GM18873 (cell line): ENCODE measurements around the gene PYDC1.
"Not testable (repeated sequence)": the region's sequence is repeated elsewhere in the genome, so short reads cannot be mapped to it uniquely, and the experiment has no call there.

Source experiments
- ATAC-seq: cut with Tn5 transposase; IDR thresholded peaks from one replicate; pipeline ENCODE4 v1.9.1; 2021; ENCODE audit warnings: mild to moderate bottlenecking, moderate library complexity, moderate number of reproducible peaks; ENCODE audit not compliant: unreplicated experiment, low FRiP score

Gene PYDC1

GRCh38 chr16:31216422-31217135, at the start of gene PYDC1:
PYDC1 (minus strand) TSS chr16:31217135; CDS start chr16:31217028, 107 bp downstream.
- ATAC-seq, result no peak

GRCh38 chr16:31265329-31266245, 48.7 kb upstream of the PYDC1 start:
- ATAC-seq, result peak; percentile 94

DNA sequence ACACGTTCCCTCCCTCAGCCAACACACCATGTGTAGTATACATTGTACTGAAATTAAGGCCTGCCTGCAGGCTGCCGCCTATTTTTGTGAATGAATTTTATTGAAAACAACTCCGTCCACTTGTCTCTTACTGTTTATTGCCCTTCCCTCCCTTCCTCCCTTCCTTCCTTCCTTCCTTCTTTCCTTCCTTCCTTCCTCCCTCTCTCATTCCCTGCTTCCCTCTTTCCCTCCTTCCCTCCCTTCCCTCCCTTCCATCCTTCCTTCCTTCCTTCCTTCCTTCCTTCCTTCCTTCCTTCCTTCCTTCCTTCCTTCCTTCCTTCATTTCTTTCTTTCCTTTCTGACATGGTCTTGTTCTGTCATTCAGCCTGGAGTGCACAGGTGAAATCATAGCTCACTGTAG, 45.1 kb upstream of the PYDC1 start:
- no peak for ATAC-seq

- no peak for ATAC-seq
Measured at GRCh38 chr16:31260136-31260931, 43.4 kb upstream of the PYDC1 start.

DNA sequence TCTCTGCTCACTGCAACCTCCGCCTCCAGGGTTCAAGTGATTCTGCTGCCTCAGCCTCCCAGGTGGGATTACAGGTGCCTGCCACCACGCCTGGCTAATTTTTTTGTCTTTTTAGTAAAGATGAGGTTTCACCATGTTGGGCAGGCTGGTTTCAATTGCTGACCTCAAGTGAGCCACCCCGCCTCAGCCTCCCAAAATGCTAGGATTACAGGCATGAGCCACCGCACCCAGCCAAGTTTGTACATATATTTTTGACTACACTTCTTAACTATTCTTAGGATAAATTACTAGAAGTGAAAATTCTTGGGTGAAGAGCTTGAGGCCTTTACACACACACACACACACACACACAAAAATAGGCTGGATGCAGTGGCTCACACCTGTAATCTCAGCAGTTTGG, 41.4 kb upstream of the PYDC1 start:
- no peak for ATAC-seq

DNA sequence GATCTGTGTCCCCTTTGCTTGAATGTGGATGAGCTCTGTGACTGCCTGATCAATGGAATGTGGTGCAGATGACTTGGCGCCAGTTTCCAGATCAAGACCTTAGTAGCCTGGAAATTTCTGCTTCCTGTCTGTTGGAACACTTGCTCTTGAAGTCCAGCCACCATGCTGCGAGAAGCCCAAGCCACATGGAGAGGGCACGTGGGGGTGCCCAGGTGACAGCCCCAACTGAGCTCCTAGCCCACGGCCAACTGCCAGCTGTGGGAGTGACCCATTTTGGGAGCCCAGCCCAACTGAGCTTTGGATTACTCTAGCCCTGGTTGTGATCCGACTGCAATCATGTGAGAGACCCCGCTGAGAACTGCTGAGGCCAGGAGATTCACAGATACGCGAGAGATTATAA, 39.5 kb upstream of the PYDC1 start:
- no peak for ATAC-seq

- ATAC-seq, result no peak
Measured at GRCh38 chr16:31253642-31254045, 36.7 kb upstream of the PYDC1 start.

DNA sequence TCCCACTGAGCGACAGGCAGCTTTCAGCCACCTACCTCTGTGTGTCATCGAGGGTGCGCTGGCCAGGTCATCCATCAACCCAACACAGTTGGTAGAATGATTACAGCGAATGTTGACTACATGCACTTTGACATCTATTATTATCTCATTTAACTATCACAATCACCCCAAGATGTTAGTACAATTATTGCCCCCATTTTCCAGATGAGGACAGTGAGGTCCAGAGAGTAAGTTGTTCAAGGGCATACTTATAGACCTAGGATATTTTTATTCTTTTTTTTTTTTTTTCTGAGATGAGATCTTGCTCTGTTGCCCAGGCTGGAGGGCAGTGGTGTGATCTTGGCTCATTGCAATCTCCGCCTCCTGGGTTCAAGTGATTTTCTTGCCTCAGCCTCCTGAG, 34.5 kb upstream of the PYDC1 start:
- no peak for ATAC-seq

GRCh38 chr16:31250782-31251384, 33.9 kb upstream of the PYDC1 start:
- ATAC-seq, result no peak

GRCh38 chr16:31248344-31248743, 31.4 kb upstream of the PYDC1 start:
- ATAC-seq, result no peak

DNA sequence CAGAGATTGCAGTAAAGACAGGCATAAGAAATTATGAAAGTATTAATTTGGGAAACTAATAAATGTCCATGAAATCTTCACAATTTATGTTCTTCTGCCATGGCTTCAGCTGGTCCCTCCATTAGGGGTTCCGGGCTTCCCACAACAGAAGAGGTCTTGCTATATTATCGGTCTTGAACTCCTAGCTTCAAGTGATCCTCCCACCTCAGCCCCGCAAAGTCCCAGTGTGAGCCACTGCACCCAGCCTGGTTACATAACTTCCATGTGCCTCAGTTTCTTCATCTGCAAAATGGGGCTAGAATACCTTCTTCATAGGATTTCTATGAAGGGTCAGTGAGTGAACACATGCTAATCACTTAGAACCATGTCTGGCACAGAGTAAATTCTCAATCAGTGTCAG, 29.4 kb upstream of the PYDC1 start:
- ATAC-seq, result no peak

GRCh38 chr16:31245598-31245997, 28.7 kb upstream of the PYDC1 start:
- not testable (repeated sequence) for ATAC-seq

- ATAC-seq, result no peak
Measured at GRCh38 chr16:31243734-31244670, 27.1 kb upstream of the PYDC1 start.

- ATAC-seq, result no peak
Measured at GRCh38 chr16:31242206-31242605, 25.3 kb upstream of the PYDC1 start.

DNA sequence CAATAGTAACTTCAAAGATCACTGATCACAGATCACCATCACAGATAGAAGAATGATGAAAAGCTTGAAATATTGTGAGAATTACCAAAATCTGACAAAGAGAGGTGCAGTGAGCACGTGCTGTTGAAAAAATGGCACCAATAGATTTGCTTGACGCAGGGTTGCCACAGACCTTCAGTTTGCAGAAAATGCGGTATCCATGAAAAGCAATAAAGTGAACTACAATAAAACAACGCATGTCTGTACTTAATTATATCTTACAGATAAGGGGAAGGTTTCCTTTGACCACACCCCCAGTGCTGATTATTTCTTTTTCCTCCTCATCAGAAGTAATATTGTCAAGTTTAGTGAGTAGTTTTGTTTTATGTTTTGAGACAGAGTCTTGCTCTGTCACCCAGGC, 21.1 kb upstream of the PYDC1 start:
- ATAC-seq, result no peak

DNA sequence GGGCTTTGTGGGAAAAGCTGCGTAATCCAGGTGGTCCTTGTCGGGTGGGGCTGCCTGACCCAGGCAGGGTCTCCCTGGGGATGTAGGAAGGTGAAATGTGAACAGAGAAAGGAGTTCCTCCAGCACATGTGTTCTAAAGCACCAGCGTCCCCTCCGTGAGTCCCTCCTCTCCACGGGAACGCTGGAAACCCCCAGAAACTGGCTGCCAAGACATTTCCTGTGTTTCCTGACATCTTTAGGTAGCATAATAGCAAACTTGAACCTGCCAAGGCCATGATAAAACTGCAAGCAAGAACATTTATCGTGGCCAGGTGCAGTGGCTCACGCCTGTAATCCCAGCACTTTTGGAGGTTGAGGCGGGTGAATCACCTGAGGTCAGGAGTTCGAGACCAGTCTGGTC, 12.6 kb upstream of the PYDC1 start:
- ATAC-seq, result no peak

DNA sequence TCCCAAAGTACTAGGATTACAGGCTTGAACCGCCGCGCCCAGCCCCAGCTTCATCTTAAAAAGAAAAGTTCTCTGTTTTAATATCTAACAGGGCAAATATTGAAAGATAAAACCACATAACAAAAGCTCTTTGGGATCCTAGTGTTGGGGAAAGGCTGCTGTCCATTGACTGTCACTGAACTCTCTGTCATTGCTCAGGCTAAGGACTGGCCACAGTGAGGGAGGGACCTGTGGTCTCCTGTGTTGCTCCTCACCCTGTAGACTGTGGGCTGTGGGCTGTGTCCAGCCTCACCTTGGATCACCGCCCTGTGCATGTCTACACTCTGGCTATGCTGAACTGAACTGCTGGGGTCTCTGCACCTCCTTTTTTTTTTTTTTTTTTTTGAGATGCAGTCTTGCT, 11.3 kb upstream of the PYDC1 start:
- ATAC-seq, result no peak

DNA sequence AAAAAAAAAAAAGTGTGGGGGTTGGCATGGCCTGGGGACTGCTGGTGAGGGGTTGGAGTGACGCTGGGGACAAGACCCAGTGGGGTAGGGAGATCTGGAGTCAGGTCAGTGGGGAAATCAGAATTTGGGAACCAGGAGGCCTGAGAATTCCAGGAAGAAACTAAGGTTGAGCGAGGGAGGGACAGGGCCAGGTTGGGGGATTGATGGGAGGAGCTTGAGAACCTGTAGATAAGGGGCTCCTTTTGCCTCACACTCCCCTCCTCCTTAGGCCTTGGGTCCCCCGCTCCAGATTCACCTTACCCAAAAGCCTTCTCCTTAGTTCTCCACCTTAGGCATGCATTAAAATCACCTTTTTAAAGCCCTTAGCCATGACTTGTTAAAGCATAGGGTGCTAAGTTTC, 8.3 kb upstream of the PYDC1 start:
- ATAC-seq, result no peak
